ENCODE measurements around the gene MALT1.
A peak's percentile ranks its signal among the peaks of the same experiment; 100 is the strongest.

The MALT1 gene

DNA sequence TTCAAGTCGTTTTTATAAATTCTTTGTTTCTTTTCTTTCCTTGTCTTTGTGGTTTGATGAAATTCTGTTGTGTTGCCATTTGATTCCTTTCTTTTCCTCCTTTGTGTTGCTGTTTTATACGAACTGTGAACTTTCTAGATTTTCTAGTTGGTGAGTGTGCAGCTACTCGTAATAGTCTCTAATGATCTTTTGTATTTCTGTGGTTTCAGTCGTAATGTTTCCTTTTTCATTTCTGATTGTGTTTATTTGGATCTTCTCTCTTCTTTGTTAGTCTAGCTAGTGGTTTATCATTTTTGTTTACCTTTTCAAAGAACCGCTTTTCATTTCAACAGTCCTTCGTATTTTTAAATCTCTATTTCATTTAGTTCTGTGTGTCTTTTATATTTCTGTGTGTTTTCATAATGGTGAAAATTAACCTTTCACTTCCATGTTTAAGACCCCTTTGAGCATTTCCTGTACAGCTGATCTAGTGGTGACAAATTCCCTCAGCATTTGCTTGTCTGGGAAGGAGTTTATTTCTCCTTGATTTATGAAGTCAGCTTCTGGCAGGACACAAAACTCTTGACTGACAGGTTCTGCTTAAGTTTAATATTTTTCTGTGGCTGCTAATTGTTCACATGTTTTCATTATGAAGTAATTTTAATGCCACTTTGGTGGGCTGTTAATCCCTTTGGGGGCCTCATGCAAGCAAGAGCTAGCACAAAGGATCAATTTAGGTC, 16.2 kb upstream of the MALT1 start:
- DNase-seq (ENCODE audit: low spot score) = no peak
- no peak for TF ChIP-seq CTCF (IDR thresholded peaks at IDR 0.05; ENCODE audit: extremely low read depth, missing control alignments)

DNA sequence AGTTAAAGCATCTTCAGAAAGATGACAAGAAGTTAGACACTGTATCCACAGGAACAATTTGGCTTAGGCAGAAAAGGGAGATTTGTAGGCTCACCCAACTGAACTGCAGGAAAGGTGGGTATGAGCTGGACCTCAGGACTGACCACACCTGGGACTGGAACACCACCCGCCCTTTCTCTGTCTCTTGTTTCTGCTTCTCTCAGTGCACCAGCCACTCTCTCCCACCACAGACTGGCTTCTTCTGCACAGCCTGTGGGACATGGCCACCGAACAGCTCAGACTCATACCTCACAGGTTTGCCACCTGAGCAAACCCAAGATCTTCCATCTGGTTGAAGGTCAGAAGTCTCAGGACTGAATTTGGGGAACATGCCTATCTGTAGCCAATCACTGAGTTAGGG, 14.2 kb upstream of the MALT1 start:
- no peak for TF ChIP-seq CTCF (IDR thresholded peaks at IDR 0.05; ENCODE audit: extremely low read depth, missing control alignments)

GRCh38 chr18:58657494-58657893, 13.8 kb upstream of the MALT1 start:
- TF ChIP-seq CTCF (IDR thresholded peaks at IDR 0.05; ENCODE audit: extremely low read depth, missing control alignments) = no peak
- no peak for DNase-seq (ENCODE audit: low spot score)

More for the DNA sequence above, 14.2 kb upstream of the MALT1 start:
- no peak for DNase-seq (ENCODE audit: low spot score)

- TF ChIP-seq CTCF (IDR thresholded peaks at IDR 0.05; ENCODE audit: extremely low read depth, missing control alignments) = no peak
Measured at GRCh38 chr18:58659691-58660090, 11.6 kb upstream of the MALT1 start.

GRCh38 chr18:58660915-58661314, 10.3 kb upstream of the MALT1 start:
- TF ChIP-seq CTCF (IDR thresholded peaks at IDR 0.05; ENCODE audit: extremely low read depth, missing control alignments) = no peak
- DNase-seq (ENCODE audit: low spot score) = no peak

More at GRCh38 chr18:58659691-58660090, 11.6 kb upstream of the MALT1 start:
- DNase-seq (ENCODE audit: low spot score) = no peak

- peak; percentile 23 for TF ChIP-seq CTCF (IDR thresholded peaks at IDR 0.05; ENCODE audit: extremely low read depth, missing control alignments)
- no peak for DNase-seq (ENCODE audit: low spot score)
Measured at GRCh38 chr18:58661423-58661822, 9.8 kb upstream of the MALT1 start.

GRCh38 chr18:58662118-58662517, 9.1 kb upstream of the MALT1 start:
- no peak for DNase-seq (ENCODE audit: low spot score)

More at GRCh38 chr18:58662118-58662517, 9.1 kb upstream of the MALT1 start:
- no peak for TF ChIP-seq CTCF (IDR thresholded peaks at IDR 0.05; ENCODE audit: extremely low read depth, missing control alignments)
